Lower leg skin (tissue), 4 donors: ENCODE measurements around the gene YIF1B. TPM values are rescaled to one million over a fixed set of nuclear protein-coding genes. Genes with fewer than 3 reads are reported as not detected.

Source experiments
- DNase-seq, 2 donors: peaks; one replicate each; pipeline ENCODE4 v3.0.0-alpha.2; 2019; ENCODE audit warnings: low spot score in 2 of 2
- H3K4me3 ChIP-seq: fragments of 200-600 bp; sonication (generic); 2 replicates; pipeline ENCODE4 v1.5.1; 2017; ENCODE audit warnings: mild to moderate bottlenecking, low read depth; ENCODE audit not compliant: poor library complexity, severe bottlenecking
- CTCF ChIP-seq, 3 donors: fragments of 450-650 bp; IDR thresholded peaks; one replicate each; pipeline ENCODE4 v1.5.1; 2016; ENCODE audit warnings: antibody characterized with exemption in 3 of 3, mild to moderate bottlenecking in 3 of 3, moderate library complexity in 2 of 3
- POLR2A ChIP-seq, 2 donors: fragments of 450-650 bp; IDR thresholded peaks; one replicate each; pipeline ENCODE4 v1.6.1; 2016 to 2017; ENCODE audit warnings: antibody characterized with exemption in 2 of 2, mild to moderate bottlenecking in 1 of 2, moderate library complexity in 1 of 2
- WGBS, 2 donors: methylation state at CpG; one replicate each; pipeline ENCODE4 v1.1.5; 2018; 5-methylcytosine and 5-hydroxymethylcytosine counted together
- intact Hi-C: fragments of 100-400 bp; cut with DNase I; formaldehyde crosslinking; loops from one replicate; pipeline ENCODE4 v1.15.0; 2023; ENCODE audit warnings: low total_unique reads
- total RNA-seq, 4 donors: library from RNA; depleted of rRNA; stranded (reverse); fragments of >200 nt; gene quantifications; one replicate each; pipeline ENCODE4 v1.1.0, GENCODE V29; 2016

YIF1B gene
- total RNA-seq, 4 donors from 2014 or later = 14.1 to 38.5 (median 25.5) TPM

DNA sequence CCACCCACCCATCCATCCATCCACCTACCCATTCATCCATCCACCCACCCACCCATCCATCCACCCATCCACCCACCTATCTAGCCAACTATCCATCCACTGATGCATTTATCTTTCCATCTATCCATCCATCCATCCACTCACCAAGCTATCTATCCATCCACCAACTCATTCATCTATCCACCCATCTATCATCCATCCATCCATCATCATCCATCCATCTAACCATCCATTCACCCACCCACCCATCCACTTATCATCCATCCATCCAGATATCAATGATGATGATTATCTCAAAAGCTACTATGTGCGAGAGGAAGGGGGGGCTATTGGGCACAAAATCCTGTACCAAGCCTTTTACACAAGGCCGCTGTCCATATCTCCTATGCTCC lies 5.5 kb downstream of the YIF1B start:
- DNase-seq = no peak
- no peak for TF ChIP-seq CTCF (IDR thresholded peaks at IDR 0.05)
- TF ChIP-seq POLR2A (IDR thresholded peaks at IDR 0.05) = no peak
- 91 to 97% methylated on average over 2 of the region's 2 CpGs for WGBS, 2 donors
- no peak overlapping the region for H3K4me3 ChIP-seq
- intact Hi-C loops = no loop called here

GRCh38 chr19:38309615-38310278 lies 6.0 kb downstream of the YIF1B start:
- H3K4me3 ChIP-seq = no peak overlapping the region
- intact Hi-C loops = no loop called here
- WGBS, 2 donors = 96 to 100% methylated on average over 3 of the region's 3 CpGs
- TF ChIP-seq POLR2A (IDR thresholded peaks at IDR 0.05) (no peak), CTCF (IDR thresholded peaks at IDR 0.05) (no peak)
- no peak for DNase-seq

DNA sequence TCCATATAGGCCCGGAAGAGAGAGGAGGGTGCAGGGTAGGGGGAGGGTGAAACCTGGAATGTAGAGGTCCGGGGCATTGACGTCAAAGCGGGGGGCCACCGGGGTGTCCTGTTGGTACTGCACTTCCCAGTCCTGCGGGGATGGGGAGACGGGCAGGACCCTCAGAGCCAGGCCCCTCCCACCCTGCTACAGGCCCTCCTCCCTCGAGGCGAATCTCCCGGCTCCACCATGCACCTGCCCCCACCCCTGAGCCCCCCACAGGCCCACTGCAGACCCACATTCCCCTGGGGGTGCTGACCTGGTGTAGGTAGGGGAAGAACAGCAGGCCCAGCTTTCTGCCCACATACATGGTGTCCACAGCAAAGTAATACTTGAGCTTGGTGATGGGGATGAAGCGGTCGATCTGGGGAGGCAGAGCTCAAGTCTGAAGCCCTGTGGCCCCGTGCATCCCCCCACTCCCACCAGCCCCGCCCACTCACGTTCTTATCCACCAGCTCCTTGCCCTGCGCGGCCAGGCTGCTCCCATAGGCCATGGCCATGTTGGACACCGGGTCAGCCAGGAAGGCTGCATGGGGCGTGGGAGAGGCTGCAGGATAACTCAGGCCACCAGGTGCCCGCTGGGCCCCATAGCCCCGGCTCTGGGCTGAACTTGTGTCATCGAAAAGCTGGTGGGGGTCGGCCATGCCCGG lies 6.7 kb downstream of the YIF1B start:
- intact Hi-C loops = no loop called here
- TF ChIP-seq POLR2A (IDR thresholded peaks at IDR 0.05) (no peak), CTCF (IDR thresholded peaks at IDR 0.05) (no peak)
- 81 to 89% methylated on average over 19 to 24 of the region's 24 CpGs for WGBS, 2 donors
- H3K4me3 ChIP-seq = no peak overlapping the region
- DNase-seq = no peak

- DNase-seq = no peak
- intact Hi-C loops = no loop called here
- WGBS, 2 donors = 69 to 74% methylated on average over 12 of the region's 12 CpGs
- no peak for TF ChIP-seq POLR2A (IDR thresholded peaks at IDR 0.05)
- TF ChIP-seq CTCF (IDR thresholded peaks at IDR 0.05) = no peak
- no peak overlapping the region for H3K4me3 ChIP-seq
Observed at GRCh38 chr19:38308006-38308766, 7.6 kb downstream of the YIF1B start.

GRCh38 chr19:38307597-38307996 lies 8.2 kb downstream of the YIF1B start:
- DNase-seq = no peak
- H3K4me3 ChIP-seq = no peak overlapping the region
- TF ChIP-seq CTCF (IDR thresholded peaks at IDR 0.05) (no peak), POLR2A (IDR thresholded peaks at IDR 0.05) (no peak)
- 86 to 97% methylated on average over 5 to 8 of the region's 8 CpGs for WGBS, 2 donors
- intact Hi-C loops = no loop called here
